SU-DHL-6 (cell line): ENCODE data around the gene PXDN.

ENCODE experiments used
- EZH2phosphoT487 ChIP-seq: fragments of 200-600 bp; sonication (generic), shearing (Covaris generic); conservative IDR thresholded peaks from 2 replicates; pipeline ENCODE4 v1.6.1; 2018; ENCODE audit warnings: mild to moderate bottlenecking, antibody characterized with exemption, low read length, moderate library complexity, mixed read lengths
- TF ChIP-seq, protein P1 (sequence below): fragments of 200-600 bp; sonication (generic); IDR thresholded peaks from one replicate; pipeline ENCODE4 v1.5.1; 2017; ENCODE audit warnings: antibody characterized with exemption, mild to moderate bottlenecking, low read length, moderate library complexity; ENCODE audit not compliant: insufficient read depth, poor library complexity, severe bottlenecking

DNA sequence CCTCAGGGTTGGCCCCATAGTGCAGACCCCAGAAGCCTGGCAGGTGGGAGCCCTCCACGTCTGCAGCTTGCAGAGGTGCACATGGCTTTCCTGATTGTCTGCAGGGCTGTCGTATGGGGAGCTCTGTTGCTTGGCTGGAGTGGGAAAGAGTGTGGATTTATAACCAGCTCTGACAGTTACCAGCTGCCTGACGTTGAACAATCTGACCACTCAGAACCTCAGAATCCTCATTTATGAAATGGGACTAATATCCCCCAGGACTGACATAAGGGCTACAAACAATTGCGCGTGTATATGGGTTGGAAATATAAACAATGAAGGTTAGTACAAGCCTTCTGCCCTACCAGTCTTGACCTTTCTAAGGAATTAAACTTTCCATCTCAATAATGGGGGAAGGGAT lies 13.9 kb upstream of the PXDN start:
- TF ChIP-seq, protein P1, sequence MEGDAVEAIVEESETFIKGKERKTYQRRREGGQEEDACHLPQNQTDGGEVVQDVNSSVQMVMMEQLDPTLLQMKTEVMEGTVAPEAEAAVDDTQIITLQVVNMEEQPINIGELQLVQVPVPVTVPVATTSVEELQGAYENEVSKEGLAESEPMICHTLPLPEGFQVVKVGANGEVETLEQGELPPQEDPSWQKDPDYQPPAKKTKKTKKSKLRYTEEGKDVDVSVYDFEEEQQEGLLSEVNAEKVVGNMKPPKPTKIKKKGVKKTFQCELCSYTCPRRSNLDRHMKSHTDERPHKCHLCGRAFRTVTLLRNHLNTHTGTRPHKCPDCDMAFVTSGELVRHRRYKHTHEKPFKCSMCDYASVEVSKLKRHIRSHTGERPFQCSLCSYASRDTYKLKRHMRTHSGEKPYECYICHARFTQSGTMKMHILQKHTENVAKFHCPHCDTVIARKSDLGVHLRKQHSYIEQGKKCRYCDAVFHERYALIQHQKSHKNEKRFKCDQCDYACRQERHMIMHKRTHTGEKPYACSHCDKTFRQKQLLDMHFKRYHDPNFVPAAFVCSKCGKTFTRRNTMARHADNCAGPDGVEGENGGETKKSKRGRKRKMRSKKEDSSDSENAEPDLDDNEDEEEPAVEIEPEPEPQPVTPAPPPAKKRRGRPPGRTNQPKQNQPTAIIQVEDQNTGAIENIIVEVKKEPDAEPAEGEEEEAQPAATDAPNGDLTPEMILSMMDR = no peak
- TF ChIP-seq EZH2phosphoT487 = no peak
